ENCODE data around the gene RAB34.

RAB34 gene

DNA sequence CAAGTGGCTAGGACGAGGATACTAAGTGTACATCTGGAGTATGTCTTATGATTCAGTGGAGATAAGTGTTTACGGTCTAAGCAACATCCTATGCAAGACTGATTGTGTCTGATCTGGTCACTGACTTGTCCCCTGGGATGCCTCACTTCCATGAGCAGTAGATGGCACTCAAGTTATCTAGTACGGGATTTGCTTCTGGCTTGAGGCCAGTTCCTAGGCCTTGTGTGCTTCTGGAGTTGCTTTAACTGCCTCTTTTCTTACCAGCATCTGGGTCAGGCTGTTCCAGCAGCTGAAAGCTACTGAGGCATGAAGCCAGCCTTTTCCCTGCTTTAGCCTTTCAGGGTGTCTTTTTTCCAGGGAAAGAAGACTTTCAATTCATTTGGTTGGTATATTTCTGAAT, 32.7 kb downstream of the RAB34 start:
- H3K9me3 ChIP-seq (ENCODE audit: control insufficient read depth in 1 of 2, low read length in 2 of 2): no peaks in the 10 kb centered on the region
- peaks cover 84 to 93% of the 10 kb centered on the region in 2 donors for H3K36me3 ChIP-seq (ENCODE audit: control insufficient read depth in 1 of 2, insufficient read depth in 2 of 2, low read length in 2 of 2)
- no peak overlapping the region for H3K4me3 ChIP-seq (ENCODE audit: low read depth in 1 of 2, low read length in 2 of 2)
- H3K27ac ChIP-seq (ENCODE audit: low read length): no peak overlapping the region
- H3K27me3 ChIP-seq (ENCODE audit: low read depth, low read length): no peaks in the 10 kb centered on the region
- H3K4me1 ChIP-seq (ENCODE audit: control insufficient read depth in 1 of 2, insufficient read depth in 2 of 2, low read length in 2 of 2): peaks cover 0 to 3% of the 10 kb centered on the region in 2 donors

- Histone ChIP-seq H3K27ac (ENCODE audit: low read length) (no peak overlapping the region), H3K27me3 (ENCODE audit: low read depth, low read length) (no peaks in the 10 kb centered on the region), H3K36me3 (ENCODE audit: control insufficient read depth in 1 of 2, insufficient read depth in 2 of 2, low read length in 2 of 2) (peaks cover 74 to 93% of the 10 kb centered on the region in 2 donors), H3K4me1 (ENCODE audit: control insufficient read depth in 1 of 2, insufficient read depth in 2 of 2, low read length in 2 of 2) (peaks cover 0 to 3% of the 10 kb centered on the region in 2 donors), H3K9me3 (ENCODE audit: control insufficient read depth in 1 of 2, low read length in 2 of 2) (no peaks in the 10 kb centered on the region), H3K4me3 (ENCODE audit: low read depth in 1 of 2, low read length in 2 of 2) (no peak overlapping the region)
Measured at GRCh38 chr17:28682655-28683054, 35.0 kb downstream of the RAB34 start.

DNA sequence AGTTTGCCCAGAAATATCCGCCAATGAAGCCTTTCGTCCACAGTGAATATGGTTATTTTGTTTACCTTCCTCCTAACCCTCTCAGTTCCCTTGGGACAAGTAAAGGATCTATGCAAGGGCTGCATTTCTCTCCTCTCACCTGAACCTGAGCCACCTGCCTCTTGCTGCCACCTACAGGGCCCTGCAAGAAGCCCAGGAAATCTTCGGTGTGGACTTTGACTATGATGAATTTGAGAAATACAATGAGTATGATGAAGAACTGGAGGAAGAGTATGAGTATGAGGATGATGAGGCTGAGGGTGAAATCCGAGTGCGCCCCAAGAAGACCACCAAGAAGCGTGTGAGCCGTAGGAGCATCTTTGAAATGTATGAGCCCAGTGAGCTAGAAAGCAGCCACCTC, 41.7 kb downstream of the RAB34 start:
- H3K36me3 ChIP-seq (ENCODE audit: control insufficient read depth in 1 of 2, insufficient read depth in 2 of 2, low read length in 2 of 2): peaks cover 66 to 94% of the 10 kb centered on the region in 2 donors
- no peaks in the 10 kb centered on the region for H3K9me3 ChIP-seq (ENCODE audit: control insufficient read depth in 1 of 2, low read length in 2 of 2)
- H3K27me3 ChIP-seq (ENCODE audit: low read depth, low read length): no peaks in the 10 kb centered on the region
- no peaks in the 10 kb centered on the region for H3K4me1 ChIP-seq (ENCODE audit: control insufficient read depth in 1 of 2, insufficient read depth in 2 of 2, low read length in 2 of 2)
- H3K27ac ChIP-seq (ENCODE audit: low read length): no peak overlapping the region
- no peak overlapping the region for H3K4me3 ChIP-seq (ENCODE audit: low read depth in 1 of 2, low read length in 2 of 2)

GRCh38 chr17:28675490-28675889, 42.2 kb downstream of the RAB34 start:
- no peaks in the 10 kb centered on the region for H3K9me3 ChIP-seq (ENCODE audit: control insufficient read depth in 1 of 2, low read length in 2 of 2)
- H3K27me3 ChIP-seq (ENCODE audit: low read depth, low read length): no peaks in the 10 kb centered on the region
- H3K27ac ChIP-seq (ENCODE audit: low read length): no peak overlapping the region
- no peaks in the 10 kb centered on the region for H3K4me1 ChIP-seq (ENCODE audit: control insufficient read depth in 1 of 2, insufficient read depth in 2 of 2, low read length in 2 of 2)
- H3K36me3 ChIP-seq (ENCODE audit: control insufficient read depth in 1 of 2, insufficient read depth in 2 of 2, low read length in 2 of 2): peaks cover 66 to 94% of the 10 kb centered on the region in 2 donors
- no peak overlapping the region for H3K4me3 ChIP-seq (ENCODE audit: low read depth in 1 of 2, low read length in 2 of 2)

GRCh38 chr17:28669918-28670317, 47.8 kb downstream of the RAB34 start:
- peaks cover 47 to 69% of the 10 kb centered on the region in 2 donors for H3K36me3 ChIP-seq (ENCODE audit: control insufficient read depth in 1 of 2, insufficient read depth in 2 of 2, low read length in 2 of 2)
- H3K27ac ChIP-seq (ENCODE audit: low read length): no peak overlapping the region
- no peak overlapping the region for H3K4me3 ChIP-seq (ENCODE audit: low read depth in 1 of 2, low read length in 2 of 2)
- peaks cover 0 to 16% of the 10 kb centered on the region in 2 donors for H3K4me1 ChIP-seq (ENCODE audit: control insufficient read depth in 1 of 2, insufficient read depth in 2 of 2, low read length in 2 of 2)
- no peaks in the 10 kb centered on the region for H3K9me3 ChIP-seq (ENCODE audit: control insufficient read depth in 1 of 2, low read length in 2 of 2)
- H3K27me3 ChIP-seq (ENCODE audit: low read depth, low read length): no peaks in the 10 kb centered on the region

DNA sequence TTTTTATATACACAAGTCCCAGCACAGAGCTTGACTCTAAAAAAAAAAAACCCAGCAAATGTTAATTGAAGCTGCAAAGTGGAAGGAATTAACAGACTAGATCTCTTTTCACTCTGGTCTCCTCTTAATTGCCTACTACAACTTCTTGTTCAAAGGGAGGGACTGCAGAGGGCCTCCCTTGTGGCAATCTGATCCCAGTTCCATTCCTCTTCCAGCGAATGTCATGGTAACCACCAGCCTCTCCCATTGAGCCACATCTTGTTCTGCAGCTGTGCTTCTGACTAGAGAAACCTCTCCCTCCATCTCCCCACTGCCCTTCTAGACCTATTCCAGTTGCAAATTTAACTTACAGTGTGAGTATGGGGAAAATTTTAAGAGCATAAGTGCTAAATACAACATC, 49.8 kb downstream of the RAB34 start:
- H3K4me1 ChIP-seq (ENCODE audit: control insufficient read depth in 1 of 2, insufficient read depth in 2 of 2, low read length in 2 of 2): peaks cover 5 to 36% of the 10 kb centered on the region in 2 donors
- no peak overlapping the region for H3K27ac ChIP-seq (ENCODE audit: low read length)
- H3K36me3 ChIP-seq (ENCODE audit: control insufficient read depth in 1 of 2, insufficient read depth in 2 of 2, low read length in 2 of 2): peaks cover 30 to 49% of the 10 kb centered on the region in 2 donors
- no peaks in the 10 kb centered on the region for H3K9me3 ChIP-seq (ENCODE audit: control insufficient read depth in 1 of 2, low read length in 2 of 2)
- H3K27me3 ChIP-seq (ENCODE audit: low read depth, low read length): no peaks in the 10 kb centered on the region
- no peak overlapping the region for H3K4me3 ChIP-seq (ENCODE audit: low read depth in 1 of 2, low read length in 2 of 2)

- no peak overlapping the region for H3K4me3 ChIP-seq (ENCODE audit: low read depth in 1 of 2, low read length in 2 of 2)
Measured at GRCh38 chr17:28665994-28666393, 51.7 kb downstream of the RAB34 start.

More at GRCh38 chr17:28665994-28666393, 51.7 kb downstream of the RAB34 start:
- no peak overlapping the region for H3K27ac ChIP-seq (ENCODE audit: low read length)
- no peaks in the 10 kb centered on the region for H3K9me3 ChIP-seq (ENCODE audit: control insufficient read depth in 1 of 2, low read length in 2 of 2)
- peaks cover 18 to 41% of the 10 kb centered on the region in 2 donors for H3K36me3 ChIP-seq (ENCODE audit: control insufficient read depth in 1 of 2, insufficient read depth in 2 of 2, low read length in 2 of 2)
- H3K27me3 ChIP-seq (ENCODE audit: low read depth, low read length): no peaks in the 10 kb centered on the region
- peaks cover 11 to 42% of the 10 kb centered on the region in 2 donors for H3K4me1 ChIP-seq (ENCODE audit: control insufficient read depth in 1 of 2, insufficient read depth in 2 of 2, low read length in 2 of 2)

Measured in muscle layer of duodenum (tissue), 2 donors.